ENCODE data around the gene FDX2.

GRCh38 chr19:10270616-10271394 is 45.0 kb downstream of the FDX2 start, which contains the start of gene ICAM1:
- TF ChIP-seq CTCF (IDR thresholded peaks at IDR 0.05; ENCODE audit: borderline replicate concordance, extremely low read depth, low read length, poor library complexity, severe bottlenecking): peak; percentile 24
- TF ChIP-seq EZH2 (IDR thresholded peaks at IDR 0.05; ENCODE audit: borderline replicate concordance, low read depth, low read length, severe bottlenecking): no peak

Data from DND-41 (cell line).